Measurements from ENCODE around the gene NQO2. TPM values are rescaled to one million over a fixed set of nuclear protein-coding genes. Genes with fewer than 3 reads are reported as not detected.
"Not testable (repeated sequence)": the region's sequence is repeated elsewhere in the genome, so short reads cannot be mapped to it uniquely, and the experiment has no call there.

Gene NQO2
- total RNA-seq, 1 donor from 2014 or later, result 31.6 TPM

DNA sequence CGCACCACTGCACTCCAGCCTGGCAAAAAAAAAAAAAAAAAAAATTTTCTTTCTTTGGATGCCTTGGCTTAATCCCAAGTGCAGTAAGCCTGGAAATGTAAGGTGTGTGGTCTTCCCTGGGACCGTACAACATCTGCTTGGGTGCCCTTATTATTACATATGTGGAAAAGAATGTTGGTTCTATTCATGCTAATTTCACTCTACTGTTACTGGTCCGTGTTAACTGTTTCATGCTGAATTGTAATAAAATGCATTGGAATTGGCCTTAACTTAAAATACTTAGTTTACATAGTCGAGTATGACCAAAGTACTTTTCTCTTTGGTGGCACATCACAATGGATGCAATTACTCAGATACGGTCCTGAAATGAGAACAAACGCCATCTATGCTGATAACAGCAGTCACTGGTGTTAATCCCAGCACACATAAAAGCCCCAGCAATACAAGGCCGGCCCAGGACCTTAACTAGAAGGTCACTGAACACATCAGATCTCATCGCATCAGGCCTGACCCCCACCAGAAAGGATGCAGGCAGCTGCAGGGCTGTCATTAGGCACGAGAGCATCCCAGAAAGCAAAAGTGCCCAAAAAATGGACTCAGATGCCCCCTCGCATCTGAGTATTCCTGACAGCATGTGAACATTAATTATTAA is 29.5 kb upstream of the NQO2 start:
- ATAC-seq, result no peak

DNA sequence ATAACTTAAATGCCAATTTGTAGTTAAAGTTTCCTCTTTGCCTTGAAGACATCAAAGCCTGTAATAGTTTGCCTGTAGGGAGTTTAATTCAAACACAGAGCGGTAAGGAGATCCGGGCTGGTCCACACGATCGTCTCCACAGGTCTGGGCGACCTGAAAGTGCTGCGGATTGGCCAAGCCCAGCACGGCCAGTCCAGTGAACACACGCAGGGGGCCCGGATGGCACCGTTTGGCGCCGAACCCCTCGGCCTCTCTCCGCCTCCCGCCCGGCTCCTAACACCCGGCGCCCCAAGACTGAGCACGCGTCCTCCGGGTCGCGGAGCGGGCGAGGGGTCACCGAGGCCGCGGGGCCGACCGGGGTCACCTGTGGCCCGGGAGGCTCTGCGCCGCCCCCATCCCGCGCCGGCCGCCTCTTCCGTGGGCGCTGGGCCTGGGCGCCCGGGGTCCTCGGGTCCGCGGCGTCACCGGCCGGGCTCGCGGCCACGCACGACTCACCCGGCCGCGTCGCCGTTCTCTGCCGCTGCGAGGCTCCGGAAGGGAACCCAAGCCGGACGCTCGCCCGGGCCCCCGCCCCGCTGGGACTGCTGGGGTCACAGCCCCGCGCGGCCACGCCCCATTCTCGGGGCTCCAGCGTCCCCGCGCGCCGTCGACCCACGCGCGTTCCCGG is 28.8 kb upstream of the NQO2 start:
- peak; percentile 81 for ATAC-seq

DNA sequence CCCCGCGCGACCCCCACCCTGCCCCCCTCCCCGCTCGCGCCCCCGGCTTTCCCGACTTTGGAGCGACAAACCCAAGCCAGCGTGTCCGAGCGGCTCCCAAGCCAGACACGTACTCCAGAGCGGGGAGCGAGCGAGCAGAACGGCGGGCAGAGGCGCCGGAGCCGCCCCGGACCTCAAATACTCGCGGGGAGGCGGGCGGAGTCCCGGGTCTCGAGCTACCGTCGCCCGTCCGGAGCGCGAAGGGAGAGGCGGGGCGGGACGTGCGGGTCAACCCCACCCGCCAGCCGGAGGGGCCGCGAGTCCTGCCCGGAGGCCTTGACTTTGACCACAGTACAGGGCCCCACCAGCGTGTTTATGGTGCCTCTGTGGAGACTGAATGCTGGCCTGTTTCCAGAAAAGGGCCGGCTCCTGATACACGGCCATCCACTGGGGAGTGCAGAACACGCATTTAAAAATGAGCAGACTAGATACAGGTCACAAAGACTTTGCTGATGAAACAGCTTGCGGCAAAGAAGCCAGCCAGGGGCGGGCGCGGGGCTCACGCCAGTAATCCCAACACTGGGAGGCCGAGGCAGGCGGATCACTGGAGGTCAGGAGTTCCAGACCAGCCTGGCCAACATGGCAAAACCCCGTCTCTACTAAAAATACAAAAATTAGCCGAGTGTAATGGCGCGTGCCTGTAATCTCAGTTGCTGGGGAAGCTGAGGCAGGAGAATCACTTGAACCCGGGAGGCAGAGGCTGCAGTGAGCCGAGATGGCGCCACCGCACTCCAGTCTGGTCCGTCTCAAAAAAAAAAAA is 28.1 kb upstream of the NQO2 start, which contains the start of gene SERPINB6:
SERPINB6 (minus strand) TSS at position 148 of the 799 bp plus-strand sequence. CDS start 12,235 bp downstream, outside the sequence.
- peak; percentile 76 for ATAC-seq

DNA sequence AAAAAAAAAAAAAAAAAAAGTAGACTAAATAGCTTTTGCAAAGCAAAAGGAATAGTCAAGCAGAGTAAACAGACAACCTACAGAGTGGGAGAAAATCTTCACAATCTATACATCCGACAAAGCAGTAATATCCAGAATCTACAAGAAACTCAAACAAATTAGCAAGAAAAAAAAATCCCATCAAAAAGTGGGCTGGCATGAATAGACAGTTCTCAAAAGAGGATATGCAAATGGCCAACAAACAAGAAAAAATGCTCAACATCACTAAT is 27.5 kb upstream of the NQO2 start:
- ATAC-seq, result not testable (repeated sequence)

DNA sequence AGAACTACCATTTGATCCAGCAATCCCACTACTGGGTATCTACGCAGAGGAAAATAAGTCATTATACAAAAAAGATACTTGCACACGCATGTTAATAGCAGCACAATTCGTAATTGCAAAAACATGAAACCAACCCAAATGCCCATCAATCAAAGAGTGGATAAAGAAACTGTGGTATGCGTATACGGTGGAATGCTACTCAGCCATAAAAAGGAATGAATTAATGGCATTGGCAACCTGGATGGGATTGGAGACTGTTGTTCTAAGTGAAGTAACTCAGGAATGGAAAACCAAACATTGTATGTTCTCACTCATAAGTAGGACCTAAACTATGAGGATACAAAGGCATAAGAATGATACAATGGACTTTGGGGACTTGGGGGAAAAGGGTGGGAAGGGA is 27.0 kb upstream of the NQO2 start:
- ATAC-seq, result not testable (repeated sequence)

DNA sequence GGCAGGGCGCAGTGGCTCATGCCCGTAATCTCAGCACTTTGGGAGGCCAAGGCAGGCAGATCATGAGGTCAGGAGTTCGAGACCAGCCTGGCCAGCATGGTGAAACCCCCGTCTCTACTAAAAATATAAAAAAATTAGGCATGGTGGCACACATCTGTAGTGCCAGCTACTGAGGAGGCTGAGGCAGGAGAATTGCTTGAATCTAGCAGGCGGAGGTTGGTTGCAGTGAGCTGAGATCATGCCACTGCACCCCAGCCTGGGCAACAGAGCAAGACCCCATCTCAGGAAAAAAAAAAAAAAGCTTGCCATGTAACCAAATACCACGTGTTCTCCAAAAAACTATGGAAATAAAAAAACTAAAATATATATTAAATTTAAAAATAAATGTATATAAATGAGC is 26.5 kb upstream of the NQO2 start:
- ATAC-seq, result not testable (repeated sequence)

DNA sequence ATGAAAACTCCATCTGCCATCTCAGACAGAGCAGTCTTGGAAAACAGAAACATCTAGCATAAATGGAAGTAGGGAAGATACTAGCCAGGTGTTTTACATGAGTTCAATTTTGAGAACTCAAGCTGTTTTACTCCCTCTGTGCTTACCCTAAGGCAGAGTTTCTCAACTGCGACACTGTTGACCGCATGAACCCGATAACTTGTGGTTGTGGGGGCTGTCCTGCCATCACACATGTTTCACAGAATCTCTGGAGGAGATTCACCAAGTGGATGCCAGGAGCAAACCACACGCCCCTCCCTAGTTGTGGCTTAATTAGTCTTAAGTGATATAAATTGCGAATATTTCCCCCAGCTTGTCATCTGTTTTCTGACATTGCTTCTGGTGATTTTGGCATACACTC is 26.0 kb upstream of the NQO2 start:
- ATAC-seq, result no peak

DNA sequence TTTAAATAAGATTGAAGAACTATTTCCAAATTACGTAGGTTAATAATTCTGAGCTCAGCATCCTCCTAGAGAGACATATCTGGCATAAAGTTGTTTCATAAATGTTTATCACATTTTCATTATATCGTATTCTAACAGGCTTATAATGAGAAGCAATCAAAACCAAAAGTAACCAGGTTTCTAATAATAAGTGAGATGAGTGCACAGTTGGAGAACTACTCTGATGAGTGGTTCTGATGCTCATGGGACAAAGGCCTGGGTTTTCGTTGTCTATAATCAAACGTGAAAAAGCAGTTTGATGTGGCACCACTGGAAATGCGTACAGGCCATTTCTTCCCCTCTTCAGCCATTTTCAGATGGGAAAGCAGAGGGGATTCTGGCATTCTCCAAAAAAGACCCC is 23.6 kb upstream of the NQO2 start:
- ATAC-seq, result no peak

DNA sequence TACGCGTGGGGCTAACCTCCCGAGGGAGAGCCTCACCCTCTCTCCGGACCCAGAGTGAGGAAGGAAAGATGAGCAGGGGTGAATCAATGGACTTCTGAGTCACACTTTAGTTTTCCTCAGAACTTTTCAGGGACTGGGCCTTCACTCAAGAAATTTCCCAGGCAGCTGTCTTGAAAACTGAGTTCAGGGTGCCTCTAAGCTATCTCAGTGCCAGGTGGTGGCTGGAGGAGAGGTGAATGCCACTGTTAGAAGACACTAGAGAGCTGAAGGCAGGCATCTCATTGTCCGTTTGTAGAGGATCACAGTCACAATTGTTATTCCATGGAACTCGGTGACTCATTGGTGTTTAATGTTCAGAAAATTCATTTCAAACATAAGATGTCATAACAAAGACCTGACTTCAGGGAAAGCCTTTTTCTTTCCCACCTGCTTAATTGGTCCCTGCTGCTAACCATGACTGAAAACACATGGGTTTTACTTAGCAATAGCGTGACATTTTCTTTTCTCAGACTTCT is 23.1 kb upstream of the NQO2 start:
- ATAC-seq, result no peak

DNA sequence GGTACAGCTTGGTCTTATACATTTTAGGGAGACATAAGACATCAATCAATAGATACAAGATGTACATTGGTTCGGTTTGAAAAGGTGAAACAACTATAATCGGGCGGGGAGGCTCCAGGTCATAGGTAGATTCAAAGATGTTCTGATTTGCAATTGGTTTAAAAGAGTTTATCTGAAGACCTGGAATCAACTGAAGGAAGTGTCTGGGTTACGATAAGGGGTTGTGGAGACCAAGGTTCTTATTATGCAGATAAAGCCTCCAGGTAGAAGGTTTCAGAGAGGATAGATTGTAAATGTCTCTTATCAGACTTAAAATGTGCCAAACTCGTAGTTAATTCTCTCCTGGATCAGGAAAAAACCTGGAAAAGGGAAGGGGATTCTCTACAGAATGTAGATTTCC is 22.4 kb upstream of the NQO2 start:
- ATAC-seq, result no peak

DNA sequence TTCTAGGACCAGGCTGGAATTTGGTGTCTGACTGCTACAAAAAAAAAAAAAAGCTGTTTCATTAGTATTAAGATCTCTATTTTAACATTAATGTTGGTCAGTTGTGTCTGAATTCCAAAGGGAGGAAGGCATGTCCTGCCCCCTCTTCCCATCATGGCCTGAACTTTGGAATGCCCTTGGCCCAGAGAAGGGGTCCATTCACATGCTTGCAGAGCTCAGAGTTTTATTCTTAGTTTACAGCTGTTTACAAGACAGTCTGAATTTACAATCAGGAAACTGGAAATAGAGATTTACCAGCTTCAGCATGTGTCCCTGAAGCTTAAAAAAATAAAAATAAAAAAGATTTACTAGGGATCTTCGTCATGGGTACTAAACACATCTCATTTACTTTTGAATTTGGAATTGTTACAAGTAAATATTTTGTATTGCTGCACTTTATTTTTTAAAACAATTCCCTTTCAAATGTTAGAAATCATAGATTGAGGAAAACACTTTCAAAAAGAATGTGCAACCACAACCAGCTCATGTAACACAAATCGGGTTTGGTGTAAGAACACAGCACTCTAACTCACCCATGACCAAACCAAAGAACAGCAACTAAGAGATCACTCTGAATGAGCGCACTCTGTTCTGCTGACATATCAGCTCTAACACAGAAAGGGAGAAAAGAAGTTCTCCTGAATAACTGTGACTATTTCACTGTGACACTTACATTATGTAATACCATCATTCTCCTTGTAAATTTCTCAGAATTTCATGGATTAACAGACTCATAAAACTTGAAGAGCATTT is 21.7 kb upstream of the NQO2 start:
- ATAC-seq, result no peak

DNA sequence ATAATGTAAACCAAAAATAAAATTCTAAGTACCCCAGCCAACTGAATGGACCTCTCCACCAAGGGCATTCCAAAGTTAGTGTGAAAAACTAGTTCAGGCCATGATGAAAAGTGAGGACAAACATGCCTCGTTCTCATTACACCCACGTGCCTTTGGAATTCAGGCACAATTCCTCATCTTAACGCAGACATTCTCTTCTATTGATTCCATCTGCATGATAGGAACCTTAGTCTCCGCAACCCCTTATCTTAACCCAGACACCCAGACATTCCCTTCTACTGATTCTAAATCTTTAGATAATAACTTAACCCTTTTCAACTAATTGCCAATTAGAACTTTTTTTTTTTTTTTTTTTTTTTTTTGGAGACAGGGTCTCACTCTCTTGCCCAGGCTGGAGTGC is 20.8 kb upstream of the NQO2 start:
- ATAC-seq, result no peak

DNA sequence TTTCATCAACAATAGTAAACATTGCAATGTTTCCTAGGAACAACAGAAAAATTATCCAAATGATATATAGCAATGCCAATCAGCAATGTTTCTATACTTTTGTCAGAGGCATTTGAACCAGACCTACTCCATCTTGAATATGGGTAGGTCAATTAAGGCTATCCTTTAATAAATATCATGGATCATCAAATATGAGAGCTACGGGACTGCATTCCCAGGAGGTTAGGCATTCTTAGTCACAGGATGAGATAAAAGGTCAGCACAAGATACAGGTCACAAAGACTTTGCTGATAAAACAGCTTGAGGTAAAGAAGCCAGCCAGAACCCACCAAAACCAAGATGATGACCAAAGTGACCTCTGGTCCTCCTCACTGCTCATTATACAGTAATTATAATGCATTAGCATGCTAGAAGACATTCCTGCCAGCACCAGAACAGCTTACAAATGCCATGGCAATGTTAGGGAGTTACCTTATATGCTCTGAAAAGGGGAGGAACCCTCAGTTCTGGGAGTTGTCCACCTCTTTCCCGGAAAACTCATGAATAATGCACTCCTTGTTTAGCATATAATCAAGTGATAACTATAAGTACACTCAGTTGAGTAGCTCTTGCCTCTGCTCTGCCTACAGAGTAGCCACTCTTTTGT is 19.8 kb upstream of the NQO2 start:
- peak; percentile 68 for ATAC-seq

DNA sequence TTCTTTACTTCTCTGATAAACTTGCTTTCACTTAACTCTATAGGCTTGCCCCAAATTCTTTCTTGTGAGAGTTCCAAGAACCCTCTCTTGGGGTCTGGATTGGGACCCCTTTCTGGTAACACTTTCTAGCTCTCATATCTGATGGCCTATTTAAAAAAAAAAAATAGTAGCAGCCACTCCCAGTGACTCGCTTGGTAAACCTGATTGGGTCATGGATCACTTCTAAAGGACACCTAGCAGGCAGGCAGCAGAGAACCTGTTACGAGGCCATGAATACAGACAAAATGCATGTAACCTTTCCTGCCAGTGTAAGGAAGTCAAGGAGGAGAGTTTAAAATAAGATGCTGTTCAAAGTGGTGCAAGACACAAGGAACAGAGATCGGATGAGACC is 19.2 kb upstream of the NQO2 start:
- peak; percentile 77 for ATAC-seq

DNA sequence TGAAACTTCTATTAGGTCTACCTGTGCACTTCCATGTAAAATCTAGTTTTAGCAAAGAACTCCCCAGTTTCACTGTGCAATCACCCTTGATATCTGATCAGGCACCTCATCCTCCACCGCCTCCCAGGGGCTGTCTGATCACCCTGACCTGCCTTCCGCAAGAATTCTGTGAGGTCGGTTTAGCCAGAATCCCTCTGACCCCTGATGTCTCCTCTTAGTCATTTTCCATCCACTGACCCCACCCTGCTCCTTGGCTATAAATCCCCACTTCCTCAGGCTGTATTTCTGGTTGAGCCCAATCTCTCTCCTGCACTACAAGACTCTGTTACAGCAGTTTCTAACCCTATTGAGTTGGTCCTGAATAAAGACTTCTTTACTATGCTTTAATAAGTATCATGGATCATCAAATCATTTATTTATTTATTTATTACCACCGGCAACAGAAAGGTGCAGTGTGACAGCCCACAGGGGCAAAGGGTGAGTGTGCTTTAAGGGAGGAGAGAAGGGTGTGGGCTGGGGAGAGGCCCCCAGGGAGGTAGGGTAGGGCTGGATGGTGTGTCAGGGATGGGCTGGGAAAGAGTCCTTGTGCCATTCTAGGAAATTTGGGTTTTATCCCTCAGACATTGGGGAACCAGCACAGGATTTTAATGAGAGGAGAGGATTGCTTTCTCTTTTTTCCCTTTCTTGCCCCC is 17.1 kb upstream of the NQO2 start:
- ATAC-seq, result peak; percentile 14

DNA sequence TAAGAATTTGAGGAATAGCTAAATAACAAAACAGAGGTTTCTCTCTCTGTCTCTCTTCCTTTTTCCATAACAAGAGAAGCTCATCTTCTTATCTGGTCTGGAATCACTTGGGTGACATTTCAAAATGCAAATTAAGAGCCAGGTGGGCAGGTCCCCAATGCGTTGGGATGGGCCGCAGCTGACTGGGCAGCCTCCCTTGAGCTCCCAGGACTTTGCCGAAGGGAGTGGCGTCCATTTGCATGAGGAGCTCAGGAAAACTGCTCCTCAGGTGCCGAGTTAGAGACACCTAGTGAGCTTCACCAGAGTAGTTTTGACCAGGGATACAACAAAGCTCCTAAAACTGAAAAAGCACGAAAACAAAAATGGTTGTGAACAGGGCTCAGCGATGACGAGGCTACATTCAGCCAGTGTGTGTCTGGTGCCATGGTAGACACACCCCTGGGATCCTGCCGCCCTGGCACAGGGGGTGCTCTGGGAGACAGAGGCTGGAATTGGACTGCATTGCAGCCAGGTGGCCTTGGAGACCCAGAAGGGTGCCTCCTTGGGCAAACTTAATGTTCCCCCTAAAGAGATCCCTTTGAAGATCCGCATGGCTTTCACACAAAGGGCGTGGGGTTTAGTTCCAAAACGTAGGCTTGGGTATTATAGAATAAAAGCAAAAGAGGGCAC is 14.8 kb upstream of the NQO2 start:
- no peak for ATAC-seq

DNA sequence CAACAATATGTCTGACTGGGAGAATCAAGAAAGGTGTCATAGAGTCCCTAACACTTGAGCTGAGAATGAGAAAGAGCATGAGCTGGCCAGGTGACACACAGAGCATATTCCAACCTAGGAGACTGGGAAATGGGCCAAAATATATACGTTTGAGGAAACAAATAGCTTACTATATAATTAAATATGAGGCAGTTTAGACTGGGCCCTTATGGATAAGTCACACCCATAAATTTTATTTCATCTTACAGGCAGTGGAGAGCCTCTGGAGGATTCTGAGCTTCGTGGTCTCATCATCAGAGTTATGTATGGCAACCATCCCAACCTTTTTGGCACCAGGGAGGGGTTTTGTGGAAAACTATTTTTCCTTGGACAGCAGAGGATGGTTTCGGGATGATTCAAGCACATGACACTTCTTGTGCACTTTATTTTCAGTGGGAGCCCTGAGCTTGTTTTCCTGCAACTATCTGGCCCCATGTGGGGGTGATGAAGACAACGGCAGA is 12.9 kb upstream of the NQO2 start:
- peak; percentile 26 for ATAC-seq

DNA sequence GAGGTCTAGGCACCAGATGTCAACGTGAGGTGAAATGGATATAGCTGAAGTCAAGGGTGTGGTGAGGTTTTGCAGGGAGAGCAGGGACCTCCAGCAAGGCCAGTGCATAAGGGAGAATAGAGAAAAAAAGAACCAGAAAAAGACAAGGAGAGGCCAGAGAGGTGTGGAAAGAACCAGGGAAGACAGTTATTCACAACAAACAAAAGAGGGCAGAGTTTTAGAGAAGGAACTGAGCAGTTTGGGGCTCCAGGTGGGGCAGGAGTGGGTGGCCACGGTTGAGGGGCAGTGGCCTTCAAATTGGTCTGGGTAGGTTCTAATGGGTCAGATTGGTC is 11.6 kb upstream of the NQO2 start:
- ATAC-seq, result no peak

DNA sequence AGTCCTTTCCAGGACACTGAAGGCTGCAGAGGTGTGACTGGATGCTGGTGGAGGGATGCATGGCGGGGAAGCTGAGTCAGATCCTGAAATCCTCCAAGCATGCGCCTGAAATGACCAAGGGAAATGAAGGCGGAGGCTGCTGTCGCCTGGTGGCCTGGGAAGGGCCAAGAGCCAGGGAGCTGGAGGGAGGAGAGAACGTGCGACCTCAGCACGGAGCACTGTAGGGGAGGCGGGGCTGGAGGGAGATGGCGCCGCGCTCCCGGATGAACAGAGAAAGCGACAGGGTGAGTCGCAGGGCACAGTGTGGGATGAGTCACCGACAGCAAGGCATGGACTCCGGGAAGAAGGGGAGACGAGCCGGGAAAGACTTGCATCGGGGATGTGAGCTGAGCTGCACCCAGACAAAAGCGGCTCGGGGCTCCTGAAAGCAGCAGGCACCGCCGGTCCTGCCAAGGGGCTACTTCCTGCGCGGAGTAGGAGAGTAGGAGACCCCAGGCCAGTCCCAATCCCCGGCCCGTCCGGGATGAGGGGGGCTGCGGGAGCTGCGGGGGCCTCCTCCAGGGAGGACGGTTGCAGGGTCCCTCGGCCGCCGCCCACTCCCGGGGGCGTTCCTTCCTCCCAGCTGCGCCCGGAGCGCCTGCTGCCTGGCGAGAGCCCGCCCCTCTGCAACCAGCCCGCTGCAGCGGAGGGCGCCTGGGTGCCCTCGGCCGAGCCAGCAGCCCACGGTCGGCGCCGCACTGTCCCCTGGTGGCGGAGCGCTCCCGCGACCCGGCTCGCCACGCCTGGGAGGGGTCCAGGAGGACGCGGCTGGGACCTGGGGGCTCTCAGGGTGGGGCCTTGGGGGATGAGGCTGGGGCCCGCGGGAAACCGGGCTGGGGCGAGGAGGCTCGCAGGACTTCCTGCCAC is 11.0 kb upstream of the NQO2 start:
- peak; percentile 89 for ATAC-seq
